Measurements from ENCODE around the gene CBX6. TPM values are rescaled to one million over a fixed set of nuclear protein-coding genes. Genes with fewer than 3 reads are reported as not detected.

The CBX6 gene
- polyA plus RNA-seq, 4 donors: 1.1 to 16.0 (median 9.5) TPM

- Histone ChIP-seq H3K36me3 (ENCODE audit: control insufficient read depth in 3 of 3, insufficient read depth in 2 of 3, low read depth in 1 of 3, low read length in 3 of 3) (peaks cover 0 to 71% (median 7%) of the 10 kb centered on the region in 3 donors), H3K9me3 (ENCODE audit: control insufficient read depth in 2 of 2, insufficient read depth in 1 of 2, low read depth in 1 of 2, low read length in 1 of 2) (no peaks in the 10 kb centered on the region), H3K27me3 (ENCODE audit: control insufficient read depth in 3 of 3, insufficient read depth in 3 of 3, low read length in 3 of 3) (no peaks in the 10 kb centered on the region), H3K4me3 (ENCODE audit: low read depth in 1 of 3, low read length in 3 of 3) (no peak overlapping the region), H3K27ac (ENCODE audit: low read depth in 1 of 3, low read length in 2 of 3) (no peak overlapping the region), H3K4me1 (ENCODE audit: control insufficient read depth in 3 of 3, insufficient read depth in 2 of 3, low read depth in 1 of 3, low read length in 2 of 3) (peaks cover 0 to 23% (median 3%) of the 10 kb centered on the region in 3 donors)
- no peak for FAIRE-seq
- WGBS, 3 donors: 86 to 89% (median 87%) methylated on average over 10 to 13 of the region's 13 CpGs
- DNase-seq: no peak
These were observed 4.9 kb downstream of the CBX6 start for GRCh38 chr22:38867124-38867455.

GRCh38 chr22:38866399-38867123 is 5.5 kb downstream of the CBX6 start:
- WGBS, 3 donors: 85 to 93% (median 90%) methylated on average over 60 to 75 of the region's 75 CpGs
- H3K4me1 ChIP-seq (ENCODE audit: control insufficient read depth in 3 of 3, insufficient read depth in 2 of 3, low read depth in 1 of 3, low read length in 2 of 3): peaks cover 0 to 23% (median 3%) of the 10 kb centered on the region in 3 donors
- no peak for DNase-seq

GRCh38 chr22:38866024-38866398 is 6.0 kb downstream of the CBX6 start:
- no peak overlapping the region for H3K4me3 ChIP-seq (ENCODE audit: low read depth in 1 of 3, low read length in 3 of 3)
- no peak overlapping the region for H3K27ac ChIP-seq (ENCODE audit: low read depth in 1 of 3, low read length in 2 of 3)
- H3K4me1 ChIP-seq (ENCODE audit: control insufficient read depth in 3 of 3, insufficient read depth in 2 of 3, low read depth in 1 of 3, low read length in 2 of 3): peaks cover 0 to 21% (median 3%) of the 10 kb centered on the region in 3 donors
- peaks cover 0 to 72% (median 7%) of the 10 kb centered on the region in 3 donors for H3K36me3 ChIP-seq (ENCODE audit: control insufficient read depth in 3 of 3, insufficient read depth in 2 of 3, low read depth in 1 of 3, low read length in 3 of 3)
- DNase-seq: no peak
- no peak for FAIRE-seq
- H3K9me3 ChIP-seq (ENCODE audit: control insufficient read depth in 2 of 2, insufficient read depth in 1 of 2, low read depth in 1 of 2, low read length in 1 of 2): no peaks in the 10 kb centered on the region
- no peaks in the 10 kb centered on the region for H3K27me3 ChIP-seq (ENCODE audit: control insufficient read depth in 3 of 3, insufficient read depth in 3 of 3, low read length in 3 of 3)
- WGBS, 3 donors: 81 to 85% (median 81%) methylated on average over 14 to 15 of the region's 15 CpGs

More at GRCh38 chr22:38866399-38867123, 5.5 kb downstream of the CBX6 start:
- Histone ChIP-seq H3K27me3 (ENCODE audit: control insufficient read depth in 3 of 3, insufficient read depth in 3 of 3, low read length in 3 of 3) (no peaks in the 10 kb centered on the region), H3K9me3 (ENCODE audit: control insufficient read depth in 2 of 2, insufficient read depth in 1 of 2, low read depth in 1 of 2, low read length in 1 of 2) (no peaks in the 10 kb centered on the region), H3K27ac (ENCODE audit: low read depth in 1 of 3, low read length in 2 of 3) (no peak overlapping the region), H3K36me3 (ENCODE audit: control insufficient read depth in 3 of 3, insufficient read depth in 2 of 3, low read depth in 1 of 3, low read length in 3 of 3) (peaks cover 0 to 71% (median 7%) of the 10 kb centered on the region in 3 donors), H3K4me3 (ENCODE audit: low read depth in 1 of 3, low read length in 3 of 3) (no peak overlapping the region)
- no peak for FAIRE-seq

- Histone ChIP-seq H3K27me3 (ENCODE audit: control insufficient read depth in 3 of 3, insufficient read depth in 3 of 3, low read length in 3 of 3) (no peaks in the 10 kb centered on the region), H3K4me1 (ENCODE audit: control insufficient read depth in 3 of 3, insufficient read depth in 2 of 3, low read depth in 1 of 3, low read length in 2 of 3) (peaks cover 0 to 18% (median 3%) of the 10 kb centered on the region in 3 donors), H3K27ac (ENCODE audit: low read depth in 1 of 3, low read length in 2 of 3) (no peak overlapping the region), H3K36me3 (ENCODE audit: control insufficient read depth in 3 of 3, insufficient read depth in 2 of 3, low read depth in 1 of 3, low read length in 3 of 3) (peaks cover 0 to 75% (median 7%) of the 10 kb centered on the region in 3 donors), H3K4me3 (ENCODE audit: low read depth in 1 of 3, low read length in 3 of 3) (no peak overlapping the region), H3K9me3 (ENCODE audit: control insufficient read depth in 2 of 2, insufficient read depth in 1 of 2, low read depth in 1 of 2, low read length in 1 of 2) (no peaks in the 10 kb centered on the region)
- FAIRE-seq (no peak), DNase-seq (no peak)
- WGBS, 3 donors: 79 to 80% (median 79%) methylated on average over 19 to 20 of the region's 20 CpGs
These were observed 6.6 kb downstream of the CBX6 start for GRCh38 chr22:38865201-38866023.

GRCh38 chr22:38864361-38865191 is 7.4 kb downstream of the CBX6 start:
- peaks cover 0 to 70% (median 7%) of the 10 kb centered on the region in 3 donors for H3K36me3 ChIP-seq (ENCODE audit: control insufficient read depth in 3 of 3, insufficient read depth in 2 of 3, low read depth in 1 of 3, low read length in 3 of 3)
- FAIRE-seq: no peak
- no peak for DNase-seq
- H3K27me3 ChIP-seq (ENCODE audit: control insufficient read depth in 3 of 3, insufficient read depth in 3 of 3, low read length in 3 of 3): no peaks in the 10 kb centered on the region
- H3K27ac ChIP-seq (ENCODE audit: low read depth in 1 of 3, low read length in 2 of 3): peak overlapping the region in 1 of 3 donors; percentile 27
- WGBS, 3 donors: 35 to 55% (median 47%) methylated on average over 23 to 24 of the region's 24 CpGs
- H3K4me1 ChIP-seq (ENCODE audit: control insufficient read depth in 3 of 3, insufficient read depth in 2 of 3, low read depth in 1 of 3, low read length in 2 of 3): peaks cover 0 to 18% (median 3%) of the 10 kb centered on the region in 3 donors
- H3K4me3 ChIP-seq (ENCODE audit: low read depth in 1 of 3, low read length in 3 of 3): no peak overlapping the region
- H3K9me3 ChIP-seq (ENCODE audit: control insufficient read depth in 2 of 2, insufficient read depth in 1 of 2, low read depth in 1 of 2, low read length in 1 of 2): no peaks in the 10 kb centered on the region

GRCh38 chr22:38863531-38864131 is 8.4 kb downstream of the CBX6 start:
- no peak overlapping the region for H3K4me3 ChIP-seq (ENCODE audit: low read depth in 1 of 3, low read length in 3 of 3)
- H3K9me3 ChIP-seq (ENCODE audit: control insufficient read depth in 2 of 2, insufficient read depth in 1 of 2, low read depth in 1 of 2, low read length in 1 of 2): no peaks in the 10 kb centered on the region
- H3K27me3 ChIP-seq (ENCODE audit: control insufficient read depth in 3 of 3, insufficient read depth in 3 of 3, low read length in 3 of 3): no peaks in the 10 kb centered on the region
- FAIRE-seq (no peak), DNase-seq (no peak)
- H3K36me3 ChIP-seq (ENCODE audit: control insufficient read depth in 3 of 3, insufficient read depth in 2 of 3, low read depth in 1 of 3, low read length in 3 of 3): peaks cover 0 to 61% (median 7%) of the 10 kb centered on the region in 3 donors
- peaks cover 0 to 12% (median 3%) of the 10 kb centered on the region in 3 donors for H3K4me1 ChIP-seq (ENCODE audit: control insufficient read depth in 3 of 3, insufficient read depth in 2 of 3, low read depth in 1 of 3, low read length in 2 of 3)
- WGBS, 3 donors: 78 to 83% (median 79%) methylated on average over 11 to 12 of the region's 12 CpGs
- H3K27ac ChIP-seq (ENCODE audit: low read depth in 1 of 3, low read length in 2 of 3): no peak overlapping the region

DNA sequence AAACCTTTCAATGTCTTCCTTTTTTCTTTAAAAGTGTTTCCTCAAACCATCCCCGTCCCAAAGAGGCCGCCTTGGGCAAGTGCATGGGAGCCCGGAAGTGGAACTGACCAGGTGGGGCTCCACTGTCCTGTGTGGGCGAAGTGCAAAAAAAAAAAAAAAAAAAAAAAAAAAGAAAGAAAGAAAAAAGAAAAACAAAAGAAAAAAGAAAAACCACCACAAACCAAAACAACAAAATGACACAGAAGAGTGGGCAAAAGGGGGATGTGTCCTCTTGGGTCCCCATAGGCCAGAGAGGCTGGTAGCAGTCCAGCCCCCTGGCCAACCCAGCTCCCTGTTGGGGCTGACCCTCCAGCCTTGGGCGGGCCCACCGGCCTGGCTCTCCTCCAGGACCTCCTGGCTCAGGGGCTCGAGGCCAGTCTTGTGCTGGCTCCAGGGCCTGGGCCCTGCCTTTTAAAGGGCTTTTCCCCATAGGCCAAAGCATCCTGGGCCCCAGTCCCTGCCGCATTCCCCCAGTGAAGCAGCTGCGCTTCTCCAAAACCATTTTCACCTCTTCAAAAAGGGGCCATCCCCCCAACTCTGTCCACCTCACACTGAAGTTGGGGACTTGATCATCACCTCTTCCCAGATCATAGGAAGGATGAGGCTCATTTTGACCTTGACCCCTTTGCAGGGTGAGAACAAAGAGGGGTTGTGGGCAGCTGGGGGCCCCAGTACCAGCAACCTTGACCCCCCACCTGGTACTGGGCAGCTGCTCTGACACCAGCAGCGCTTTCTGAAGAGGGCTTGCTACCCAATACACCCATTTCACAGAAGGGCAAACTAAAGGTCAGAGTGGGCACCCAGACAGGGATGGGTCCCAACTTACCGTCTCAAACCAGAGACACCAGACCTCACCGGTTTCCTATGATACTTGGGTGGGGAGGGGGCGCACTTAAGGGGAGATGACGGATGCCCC is 9.4 kb downstream of the CBX6 start:
- Histone ChIP-seq H3K4me1 (ENCODE audit: control insufficient read depth in 3 of 3, insufficient read depth in 2 of 3, low read depth in 1 of 3, low read length in 2 of 3) (peaks cover 0 to 15% (median 3%) of the 10 kb centered on the region in 3 donors), H3K4me3 (ENCODE audit: low read depth in 1 of 3, low read length in 3 of 3) (no peak overlapping the region), H3K27me3 (ENCODE audit: control insufficient read depth in 3 of 3, insufficient read depth in 3 of 3, low read length in 3 of 3) (no peaks in the 10 kb centered on the region), H3K9me3 (ENCODE audit: control insufficient read depth in 2 of 2, insufficient read depth in 1 of 2, low read depth in 1 of 2, low read length in 1 of 2) (no peaks in the 10 kb centered on the region), H3K27ac (ENCODE audit: low read depth in 1 of 3, low read length in 2 of 3) (no peak overlapping the region), H3K36me3 (ENCODE audit: control insufficient read depth in 3 of 3, insufficient read depth in 2 of 3, low read depth in 1 of 3, low read length in 3 of 3) (peaks cover 0 to 51% (median 7%) of the 10 kb centered on the region in 3 donors)
- WGBS, 3 donors: 67 to 82% (median 79%) methylated on average over 14 of the region's 14 CpGs
- FAIRE-seq: no peak
- DNase-seq: no peak

Measured in small intestine (tissue), 7 donors.